GM18861 (cell line): Measurements from ENCODE around the gene CCDC196.
"Not testable (repeated sequence)": the region's sequence is repeated elsewhere in the genome, so short reads cannot be mapped to it uniquely, and the experiment has no call there.

ENCODE experiments used
- ATAC-seq: cut with Tn5 transposase; IDR thresholded peaks from one replicate; pipeline ENCODE4 v1.9.1; 2021; ENCODE audit not compliant: unreplicated experiment

The CCDC196 gene

DNA sequence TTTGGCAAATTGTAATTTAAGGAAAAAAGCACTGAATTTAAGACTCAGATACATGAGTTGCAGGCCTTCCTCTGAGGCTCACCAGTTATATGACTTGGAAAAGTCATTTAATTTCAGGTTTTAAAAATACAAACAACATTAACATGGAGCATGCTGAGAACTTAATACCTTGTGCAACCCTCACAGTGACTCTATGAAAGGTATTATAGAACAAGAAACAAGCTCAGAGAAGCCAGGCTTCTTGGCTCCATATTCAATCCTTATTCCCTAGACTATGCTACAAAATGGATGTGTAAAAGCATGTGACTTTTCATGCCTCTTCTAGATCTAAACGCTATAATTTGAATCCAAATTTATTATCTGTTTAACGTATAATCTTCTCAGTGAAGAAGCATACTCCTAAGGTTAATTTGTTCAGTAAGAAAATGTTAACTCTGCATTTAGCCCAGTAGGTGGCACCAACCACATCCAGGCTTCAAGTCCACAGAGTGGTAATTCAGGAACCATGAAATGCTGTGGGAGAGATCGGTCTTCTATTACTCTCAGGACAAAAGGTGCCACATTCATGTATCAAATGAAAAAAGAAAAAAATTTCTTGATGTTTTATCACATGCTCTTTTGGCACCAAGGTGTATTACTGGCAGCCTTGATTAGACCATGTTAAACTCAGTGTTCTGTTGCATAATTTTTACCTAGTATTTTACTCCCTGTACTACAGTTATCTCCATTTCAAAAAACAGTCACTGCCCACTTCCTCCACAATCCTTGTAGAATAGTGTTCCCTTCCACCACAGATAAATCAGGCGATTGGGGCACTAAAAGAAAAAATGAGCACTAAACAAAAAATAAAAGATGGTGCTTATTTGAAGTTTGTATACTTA is 9.3 kb downstream of the CCDC196 start:
- peak; percentile 68 for ATAC-seq

DNA sequence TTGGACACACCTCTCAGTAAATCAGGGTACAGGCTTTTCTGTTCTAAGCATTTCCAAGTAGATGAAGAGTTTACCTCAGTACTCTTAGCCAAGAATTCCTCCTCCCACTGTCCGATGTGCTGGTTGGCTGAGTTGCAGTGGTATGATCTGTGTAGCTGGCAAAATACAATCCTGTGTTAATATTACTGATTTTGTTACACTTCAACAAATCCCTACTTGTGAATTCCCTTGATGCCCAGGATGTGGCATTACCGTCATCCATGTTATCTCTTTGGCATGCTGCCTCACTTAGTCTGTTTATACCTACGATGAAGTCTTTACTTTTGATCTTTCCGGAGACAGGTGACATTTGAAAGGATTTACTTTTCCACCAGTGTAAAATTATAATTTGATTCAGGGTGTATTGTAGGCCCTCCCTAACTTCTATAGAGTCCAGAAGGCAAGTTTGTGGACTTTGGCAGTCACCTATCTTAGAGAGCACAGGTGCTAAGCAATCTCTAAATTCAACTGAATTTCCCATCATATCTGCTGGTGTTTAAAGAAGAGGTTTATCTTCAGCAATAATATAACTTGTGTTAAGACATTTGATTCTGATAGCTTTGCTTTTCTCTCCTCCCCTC is 10.1 kb downstream of the CCDC196 start:
- no peak for ATAC-seq

DNA sequence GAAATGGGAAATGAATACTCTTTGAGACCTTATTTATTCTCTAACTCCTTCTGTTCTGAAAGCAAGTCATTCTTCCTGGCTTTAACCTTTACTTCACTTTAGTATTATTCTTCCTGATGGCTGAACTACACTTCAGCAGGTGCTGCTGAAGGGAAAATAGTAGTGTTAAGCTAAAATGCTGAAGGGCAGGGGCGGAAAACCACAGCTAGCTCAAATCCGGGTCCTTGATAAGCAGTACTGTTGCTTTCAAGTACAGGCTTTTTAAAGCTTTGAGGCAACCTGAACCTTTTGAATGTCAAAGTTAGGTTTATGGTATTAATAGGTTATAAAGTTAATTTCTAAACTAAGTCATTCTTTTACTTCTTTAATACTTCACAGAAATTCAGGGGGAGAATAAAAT is 10.7 kb downstream of the CCDC196 start:
- ATAC-seq, result no peak

DNA sequence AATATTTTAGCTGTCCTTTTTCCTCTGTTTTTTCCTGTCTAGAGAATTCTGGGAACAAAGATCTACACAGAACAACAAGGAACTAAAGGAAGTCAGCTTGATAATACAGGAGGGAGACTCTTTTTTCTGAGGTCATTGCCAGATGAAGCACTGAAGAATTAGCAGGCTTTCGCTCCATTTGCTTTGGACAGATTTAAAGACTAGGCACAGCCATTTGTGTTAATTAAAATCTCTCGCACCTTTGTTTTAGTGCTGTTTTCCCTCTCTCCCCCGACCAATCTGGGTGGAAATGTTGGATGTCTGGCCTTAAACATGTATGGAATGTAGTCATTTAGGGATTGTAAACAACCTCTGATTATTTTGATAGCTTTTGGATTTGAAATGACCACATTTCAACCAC is 12.1 kb downstream of the CCDC196 start:
- ATAC-seq, result no peak

DNA sequence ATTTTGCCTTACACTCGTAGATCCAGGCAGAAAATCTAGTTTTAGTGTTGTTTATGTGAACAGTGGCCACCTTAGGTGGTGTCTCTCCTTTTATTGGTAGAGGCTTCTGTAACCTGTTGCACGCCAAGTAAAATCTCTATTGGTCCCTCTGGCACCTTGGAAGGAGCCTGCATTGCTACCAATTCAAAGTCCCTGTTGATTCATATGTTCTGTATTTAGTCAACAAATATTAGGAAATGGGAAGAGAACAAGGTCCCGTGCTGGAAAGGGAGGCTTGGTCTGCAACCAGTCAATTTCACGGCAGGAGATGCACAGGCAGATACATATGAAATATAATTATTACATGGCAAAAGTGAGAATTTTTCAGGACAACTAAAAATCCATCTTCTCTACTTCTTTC is 15.4 kb downstream of the CCDC196 start:
- ATAC-seq, result no peak

DNA sequence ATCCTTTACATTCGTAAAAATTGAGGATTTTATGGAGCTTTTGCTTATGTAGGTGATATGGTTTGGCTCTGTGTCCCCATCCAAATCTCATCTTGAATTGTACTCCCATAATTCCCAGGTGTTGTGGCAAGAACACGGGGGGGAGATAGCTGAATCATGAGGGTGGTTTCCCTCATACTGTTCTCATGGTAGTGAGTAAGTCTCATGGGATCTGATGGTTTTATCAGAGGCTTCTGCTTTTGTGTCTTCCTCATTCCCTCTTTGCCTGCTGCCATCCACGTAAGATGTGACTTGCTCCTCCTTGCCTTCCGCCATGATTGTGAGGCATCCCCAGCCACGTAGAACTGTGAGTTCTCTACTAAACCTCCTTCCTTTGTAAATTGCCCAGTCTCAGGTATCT is 16.7 kb downstream of the CCDC196 start:
- ATAC-seq, result not testable (repeated sequence)

DNA sequence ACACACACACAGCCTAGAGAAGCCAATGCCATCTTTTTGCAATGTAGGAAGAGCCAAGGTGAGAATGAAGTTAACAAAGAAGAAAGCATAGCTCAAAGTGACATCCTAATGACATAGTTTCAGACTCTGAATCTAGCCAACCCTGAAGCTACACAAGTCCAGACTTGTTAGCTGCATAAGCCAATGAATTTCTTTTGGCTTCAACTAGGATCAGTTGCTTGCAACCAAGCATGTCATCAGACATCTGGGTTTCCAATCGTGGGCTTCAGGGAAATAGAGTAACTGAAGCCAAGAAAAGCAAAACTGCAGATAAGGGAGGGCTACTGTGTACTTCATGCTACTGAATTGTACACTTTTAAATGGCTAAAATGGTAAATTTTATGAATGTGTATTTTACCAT is 17.4 kb downstream of the CCDC196 start:
- no peak for ATAC-seq

DNA sequence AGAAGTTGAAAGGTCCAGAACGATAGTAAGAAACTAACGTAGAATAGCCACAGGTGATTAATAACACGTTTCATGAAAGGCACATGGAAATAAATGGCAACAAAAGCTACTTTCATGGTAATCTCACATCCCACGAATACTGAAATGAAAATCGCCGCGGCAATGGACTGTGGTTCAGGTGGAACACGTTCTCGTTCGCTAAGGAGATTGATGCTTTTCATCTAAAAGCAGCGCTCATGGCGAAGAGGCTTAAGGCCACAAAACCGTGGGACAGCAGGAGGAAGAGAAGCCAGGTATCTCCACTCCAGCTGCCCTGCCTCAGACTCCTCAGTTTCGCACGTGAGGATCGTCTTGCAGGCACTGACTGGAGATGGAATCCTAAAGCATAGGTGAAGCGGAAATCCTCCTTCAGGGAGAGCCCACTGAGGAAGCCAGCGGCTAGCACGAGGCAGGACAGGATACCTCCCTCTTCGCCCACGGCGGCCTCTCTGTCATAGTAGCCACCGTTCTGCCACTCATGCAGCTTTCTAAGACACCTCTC is 21.1 kb downstream of the CCDC196 start:
- ATAC-seq, result peak; percentile 6

DNA sequence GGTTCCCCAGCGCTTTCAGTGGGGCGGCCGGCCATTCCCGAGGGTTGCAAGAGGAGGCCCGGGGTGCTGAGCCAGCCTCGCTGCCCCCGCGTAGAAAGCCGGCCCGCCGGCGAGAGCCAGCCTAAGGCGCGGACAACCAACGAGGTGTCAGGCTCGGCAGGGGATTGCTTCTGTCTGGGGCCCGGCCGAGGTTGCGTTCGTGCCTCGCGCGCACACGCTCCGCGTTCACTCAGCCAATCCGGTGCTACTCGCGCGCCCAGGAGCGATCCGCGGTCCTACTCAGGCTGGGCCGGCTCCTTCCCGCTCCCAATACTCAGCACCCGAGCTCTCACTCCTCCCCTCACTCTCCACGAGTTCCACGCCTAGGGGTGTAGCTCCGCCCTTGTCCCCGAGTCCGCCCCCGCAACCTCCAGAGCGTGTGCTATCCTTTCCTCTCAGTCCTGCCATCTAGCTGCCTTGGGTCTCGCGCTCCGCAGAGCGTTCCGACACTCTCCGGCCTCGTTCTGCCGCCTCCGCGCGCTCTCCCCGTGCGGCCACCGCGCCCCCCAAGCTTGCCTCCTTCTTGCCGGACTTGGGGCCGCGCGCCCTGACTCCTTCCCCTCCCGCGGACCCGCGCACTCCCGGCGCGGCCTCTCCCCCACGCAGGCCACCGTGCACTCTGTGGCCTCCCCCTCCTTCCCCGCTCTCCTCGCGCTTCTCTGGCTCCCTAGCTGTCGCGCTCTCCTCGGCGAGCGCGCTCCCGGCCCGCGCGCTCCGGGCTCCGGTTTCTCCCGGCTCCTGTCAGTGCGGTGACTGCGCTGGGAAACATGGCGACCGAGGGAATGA is 21.8 kb downstream of the CCDC196 start, which contains the start of gene GPHN:
TSS of gene GPHN (plus strand) at position 426 of the 825 bp plus-strand sequence.
- ATAC-seq, result peak; percentile 59

DNA sequence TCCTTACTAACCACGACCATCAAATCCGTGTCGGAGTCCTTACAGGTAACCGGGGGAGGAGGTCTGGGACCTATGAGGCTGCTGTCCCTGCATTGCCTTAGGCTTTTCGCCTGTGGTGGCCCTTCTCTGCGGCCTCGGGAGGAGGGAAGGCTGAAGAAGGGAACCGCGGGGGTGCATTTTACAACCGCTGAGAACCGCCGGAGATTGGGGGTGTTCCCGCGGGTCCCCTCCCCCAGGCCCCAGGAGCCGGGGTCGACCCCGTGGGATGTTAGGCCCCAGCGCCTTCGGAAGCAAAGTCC is 22.3 kb downstream of the CCDC196 start:
- ATAC-seq, result no peak

DNA sequence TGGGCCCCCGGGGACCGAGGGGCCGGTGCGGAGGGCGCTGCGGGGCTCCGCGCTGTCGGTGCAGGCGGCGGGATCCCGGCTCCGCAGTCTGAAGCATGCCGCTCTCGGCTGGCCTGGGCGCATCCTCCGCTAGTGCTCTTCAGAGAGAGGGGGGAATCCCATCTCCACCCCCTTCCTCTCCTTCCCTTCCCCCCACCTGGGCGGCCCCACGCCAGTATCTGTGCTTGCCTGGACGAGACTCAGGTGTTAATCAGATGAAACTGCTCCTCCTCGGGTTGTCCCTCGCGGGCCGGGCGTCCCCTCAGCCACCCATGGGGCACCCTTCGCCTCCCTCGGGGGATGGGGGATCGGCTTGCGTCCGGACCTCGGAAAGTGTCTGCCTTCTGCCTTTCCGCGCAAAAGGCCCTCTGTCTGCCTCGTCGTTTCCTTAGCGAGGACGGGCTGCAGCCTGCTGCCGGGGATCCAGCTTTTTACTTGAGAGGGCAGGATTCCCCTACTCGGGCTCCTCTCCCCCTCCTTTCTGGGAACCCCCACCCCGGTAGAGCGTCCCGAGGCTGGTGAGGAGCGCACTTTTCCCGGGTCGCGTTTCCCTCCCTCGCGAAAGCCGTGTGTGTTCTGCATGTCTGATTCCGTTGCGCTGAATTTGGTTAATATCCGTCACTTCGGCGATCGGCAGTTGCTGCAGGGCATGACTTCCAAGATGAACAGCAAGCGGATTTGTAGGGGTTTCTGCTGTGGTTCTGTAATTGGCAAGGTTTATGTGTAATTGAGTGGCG is 22.9 kb downstream of the CCDC196 start:
- peak; percentile 19 for ATAC-seq

DNA sequence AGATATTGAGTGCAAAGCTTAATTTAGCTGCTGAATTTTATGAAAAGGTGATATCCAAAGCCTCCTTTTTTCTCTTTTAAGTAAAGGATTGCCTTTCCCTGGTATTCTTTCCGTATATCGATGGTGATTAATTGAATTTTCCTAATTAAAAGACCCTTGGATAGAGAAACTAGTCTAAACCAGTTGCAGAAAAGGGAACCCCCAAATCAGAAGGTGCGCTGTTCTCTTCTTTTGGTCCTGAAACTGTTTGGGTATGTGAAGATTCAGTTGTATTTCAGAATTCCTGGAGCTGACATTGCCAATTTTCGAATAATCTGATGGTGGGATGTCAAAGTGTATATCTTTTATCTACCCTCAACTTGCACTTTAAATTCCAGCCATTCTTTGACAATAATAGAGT is 23.7 kb downstream of the CCDC196 start:
- no peak for ATAC-seq

DNA sequence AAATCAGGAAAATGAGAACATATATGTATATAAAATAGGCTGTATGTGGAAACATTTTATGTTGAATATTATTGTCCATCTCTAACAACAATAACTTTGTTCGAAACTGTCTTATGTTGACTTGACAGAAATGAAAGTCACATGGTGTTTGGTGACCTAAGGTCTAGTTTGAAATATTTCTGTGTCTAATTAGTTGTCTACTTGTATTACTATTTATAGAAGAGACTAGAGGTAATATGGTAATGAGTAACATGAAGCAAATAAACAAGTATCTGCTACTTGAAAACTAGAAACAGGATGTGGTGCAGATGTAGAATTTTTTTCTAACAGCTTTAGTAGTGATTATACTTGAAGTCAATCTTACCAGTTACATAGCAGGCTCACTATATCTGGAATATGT is 25.7 kb downstream of the CCDC196 start:
- ATAC-seq, result peak; percentile 36

DNA sequence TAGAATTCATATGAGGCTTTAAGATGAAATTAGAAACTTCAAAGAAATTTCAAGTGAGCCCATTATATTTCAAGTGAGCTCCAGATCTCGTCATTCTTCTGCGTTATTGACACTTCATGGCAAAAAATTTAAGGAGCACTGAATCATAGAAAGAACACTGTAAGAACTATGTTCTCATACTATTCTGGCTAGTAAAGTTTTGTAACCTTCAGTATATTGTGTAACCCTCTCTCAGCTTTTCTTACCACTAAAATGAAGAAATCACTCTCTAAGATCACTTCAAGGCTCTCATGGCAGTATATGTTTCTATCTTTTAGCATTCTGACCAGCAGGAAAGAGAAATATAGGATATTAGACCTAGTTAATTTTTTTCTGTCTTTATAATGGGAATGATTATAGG is 28.0 kb downstream of the CCDC196 start:
- ATAC-seq, result no peak

DNA sequence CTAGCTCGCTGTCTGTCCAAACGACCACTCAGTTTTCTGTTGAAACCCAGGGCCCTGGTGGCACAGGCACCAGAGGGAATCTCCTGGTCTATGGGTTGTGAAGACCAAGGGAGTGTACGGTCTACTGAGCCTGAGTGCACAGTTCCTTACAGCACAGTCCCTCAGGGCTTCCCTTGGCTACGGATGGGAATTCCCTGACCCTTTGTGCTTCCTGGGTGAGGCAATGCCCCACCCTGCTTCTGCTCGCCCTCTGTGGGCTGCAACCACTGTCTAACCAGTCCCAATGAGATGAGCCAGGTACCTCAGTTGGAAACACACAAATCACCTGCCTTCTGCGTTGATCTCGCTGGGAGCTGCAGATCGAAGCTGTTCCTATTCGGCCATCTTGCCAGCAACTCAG is 44.4 kb downstream of the CCDC196 start:
- no peak for ATAC-seq

DNA sequence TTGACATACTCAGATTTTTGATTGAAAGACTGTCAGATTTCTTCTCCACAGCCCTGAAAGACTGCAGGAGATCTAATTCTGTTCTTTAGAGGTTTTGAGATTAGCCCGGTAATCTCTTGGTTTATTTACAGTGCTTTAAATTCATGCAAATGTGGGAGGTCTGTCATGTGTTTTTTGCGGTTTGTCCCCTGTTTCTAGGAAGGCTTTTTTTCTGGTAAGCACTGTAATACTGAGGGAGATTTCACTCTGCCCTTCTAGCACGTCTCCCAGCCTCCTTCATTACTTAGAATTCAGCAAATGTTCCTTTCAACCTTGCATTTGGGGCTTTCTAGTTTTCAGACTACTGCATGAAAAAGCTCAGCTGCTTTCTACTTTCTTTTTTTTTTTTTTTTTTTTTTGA is 52.9 kb downstream of the CCDC196 start:
- no peak for ATAC-seq

DNA sequence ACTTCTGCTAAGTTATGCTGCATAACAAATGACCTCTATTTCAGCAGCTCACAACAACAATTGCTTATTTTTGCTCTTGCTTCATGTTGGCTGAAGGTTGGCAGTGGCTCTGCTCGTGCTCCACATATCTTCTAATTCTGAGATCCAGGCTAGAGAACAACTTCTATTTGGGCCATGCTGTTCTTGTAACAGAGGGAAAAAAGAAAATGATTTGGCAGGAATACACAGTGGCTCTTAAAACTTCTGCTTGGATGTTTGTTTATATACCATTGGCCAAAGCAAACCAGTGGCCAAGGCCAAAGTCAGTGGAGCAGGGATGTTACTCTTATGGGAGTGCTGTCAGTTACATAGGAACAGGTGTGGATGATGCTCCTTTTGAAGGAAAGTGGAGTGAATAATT is 53.9 kb downstream of the CCDC196 start:
- no peak for ATAC-seq

DNA sequence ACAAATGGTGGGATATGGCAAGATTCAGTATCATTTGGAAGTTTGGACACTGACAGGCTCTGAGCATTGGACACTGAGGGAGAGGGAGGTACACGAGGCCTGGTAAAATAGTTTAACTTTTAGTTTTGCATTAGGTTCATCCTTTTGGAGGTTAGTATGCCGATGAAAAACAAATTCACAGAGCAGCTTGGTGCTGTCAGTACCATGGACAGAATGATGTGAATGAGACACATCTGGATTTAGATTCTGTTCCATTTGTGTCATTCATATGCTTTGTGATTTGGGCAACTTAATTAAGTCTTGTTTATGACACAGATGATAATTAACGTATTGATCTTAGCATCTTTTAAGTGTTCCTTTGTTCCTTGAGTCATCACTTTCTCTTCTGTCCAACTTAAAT is 55.5 kb downstream of the CCDC196 start:
- ATAC-seq, result no peak

DNA sequence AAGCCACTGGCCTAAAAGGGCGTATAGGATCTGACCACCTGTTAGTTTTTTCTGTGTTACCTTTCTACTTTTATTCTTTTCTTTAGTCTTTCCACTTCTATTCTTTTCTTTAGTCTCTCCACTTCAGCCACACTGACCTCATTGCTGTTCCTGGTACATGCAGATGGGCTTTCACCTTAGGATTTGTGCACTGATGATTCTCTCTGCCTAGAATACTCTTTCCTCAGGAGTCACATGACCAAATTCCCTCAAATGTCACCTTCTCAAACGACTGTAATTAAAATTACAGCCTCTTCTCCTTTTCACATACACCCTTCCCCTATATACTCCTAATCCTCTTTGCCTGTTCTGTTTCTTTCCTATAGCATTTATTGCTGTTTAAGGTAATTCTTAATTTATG is 57.8 kb downstream of the CCDC196 start:
- no peak for ATAC-seq

DNA sequence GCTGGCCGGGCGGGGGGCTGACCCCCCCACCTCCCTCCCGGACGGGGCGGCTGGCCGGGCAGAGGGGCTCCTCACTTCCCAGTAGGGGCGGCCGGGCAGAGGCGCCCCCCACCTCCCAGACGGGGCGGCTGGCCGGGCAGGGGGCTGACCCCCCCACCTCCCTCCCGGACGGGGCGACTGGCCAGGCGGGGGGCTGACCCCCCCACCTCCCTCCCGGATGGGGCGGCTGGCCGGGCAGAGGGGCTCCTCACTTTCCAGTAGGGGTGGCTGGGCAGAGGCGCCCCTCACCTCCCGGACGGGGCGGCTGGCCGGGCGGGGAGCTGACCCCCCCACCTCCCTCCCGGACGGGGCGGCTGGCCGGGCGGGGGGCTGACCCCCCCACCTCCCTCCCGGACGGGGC is 59.0 kb downstream of the CCDC196 start:
- not testable (repeated sequence) for ATAC-seq

DNA sequence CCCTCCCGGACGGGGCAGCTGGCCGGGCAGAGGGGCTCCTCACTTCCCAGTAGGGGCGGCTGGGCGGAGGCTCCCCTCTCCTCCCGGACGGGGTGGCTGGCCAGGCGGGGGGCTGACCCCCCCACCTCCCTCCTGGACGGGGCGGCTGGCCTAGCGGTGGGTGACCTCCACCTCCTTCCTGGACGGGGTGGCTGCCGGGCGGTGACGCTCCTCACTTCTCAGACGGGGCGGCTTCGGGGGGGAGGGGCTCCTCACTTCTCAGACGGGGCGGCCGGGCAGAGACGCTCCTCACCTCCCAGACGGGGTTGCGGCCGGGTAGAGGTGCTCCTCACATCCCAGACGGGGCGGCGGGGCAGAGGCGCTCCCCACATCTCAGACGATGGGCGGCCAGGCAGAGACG is 59.6 kb downstream of the CCDC196 start:
- not testable (repeated sequence) for ATAC-seq
